ENCODE measurements around the gene HARS2. TPM values are rescaled to one million over a fixed set of nuclear protein-coding genes. Genes with fewer than 3 reads are reported as not detected.

HARS2 gene
- total and polyA plus RNA-seq, 10 of the 15 experiments (the other 5 are each of a cell fraction or from before 2014, with no cell fraction given) = 9.3 to 34.3 (median 24.8) TPM

- no peak for TF ChIP-seq BCL3 (IDR thresholded peaks at IDR 0.05; ENCODE audit: borderline replicate concordance, insufficient read depth, low read depth, low read length, poor library complexity, severe bottlenecking)
- peak; percentile 91 for TF ChIP-seq POLR2AphosphoS5 (IDR thresholded peaks at IDR 0.05; ENCODE audit: low read length)
- TF ChIP-seq NKRF (conservative IDR thresholded peaks at IDR 0.05) = 0 out of 2 replicates have a peak, but pooled peaks have one; percentile 18
- TF ChIP-seq PAX5 (IDR thresholded peaks at IDR 0.05; ENCODE audit: borderline replicate concordance, low read depth, low read length) = 0 out of 2 replicates have a peak, but pooled peaks have one; percentile 11
- peak; percentile 65; the same call in 1 of the 2 replicates for TF ChIP-seq GABPA (IDR thresholded peaks at IDR 0.05; ENCODE audit: low read depth)
- no peak for TF ChIP-seq PRDM15 (CRISPR knock-in tag; IDR thresholded peaks at IDR 0.05)
- no peak for TF ChIP-seq GATAD2B (conservative IDR thresholded peaks at IDR 0.05; ENCODE audit: low read depth)
- TF ChIP-seq IRF5 (IDR thresholded peaks at IDR 0.05; ENCODE audit: borderline replicate concordance) = no peak
- TF ChIP-seq ESRRA (IDR thresholded peaks at IDR 0.05; ENCODE audit: low read length) = no peak
- no peak for TF ChIP-seq CBX5 (IDR thresholded peaks at IDR 0.05; ENCODE audit: low read depth)
- TF ChIP-seq RFX5 (IDR thresholded peaks at IDR 0.05; ENCODE audit: low read depth, low read length) = no peak
- no peak for TF ChIP-seq BRCA1 (IDR thresholded peaks at IDR 0.05; ENCODE audit: low read depth, low read length)
- no peak for TF ChIP-seq REST (IDR thresholded peaks at IDR 0.05; ENCODE audit: low read depth, low read length)
These were observed 9.2 kb downstream of the HARS2 start, which contains the start of gene ZMAT2 (continued) for GRCh38 chr5:140700177-140701144.

Measured in GM12878 (cell line).